PC-9 (cell line): ENCODE data around the gene GOLGA8J.

Experiments used
- CTCF ChIP-seq: fragments of 200-600 bp; sonication (generic); conservative IDR thresholded peaks from 2 replicates; pipeline ENCODE4 v1.6.1; 2017; ENCODE audit warnings: mixed run types, antibody characterized with exemption, mild to moderate bottlenecking, moderate library complexity
- EZH2 ChIP-seq: fragments of 200-600 bp; sonication (generic); IDR thresholded peaks from 2 replicates; pipeline ENCODE4 v1.8.0; 2017; ENCODE audit warnings: antibody characterized with exemption, low read depth

- no peak for TF ChIP-seq CTCF
- TF ChIP-seq EZH2, result no peak
These were observed 36.3 kb upstream of the GOLGA8J start for GRCh38 chr15:30046430-30046829.
